NCI-H187 treated with DMSO at 0.1 percent for 48 hours (cell line): Measurements from ENCODE around the gene ARID3A.

Source experiments
- DNase-seq: peaks from one replicate; lab custom pipeline; 2025; lab: John Stamatoyannopoulos, UW

ARID3A gene

DNA sequence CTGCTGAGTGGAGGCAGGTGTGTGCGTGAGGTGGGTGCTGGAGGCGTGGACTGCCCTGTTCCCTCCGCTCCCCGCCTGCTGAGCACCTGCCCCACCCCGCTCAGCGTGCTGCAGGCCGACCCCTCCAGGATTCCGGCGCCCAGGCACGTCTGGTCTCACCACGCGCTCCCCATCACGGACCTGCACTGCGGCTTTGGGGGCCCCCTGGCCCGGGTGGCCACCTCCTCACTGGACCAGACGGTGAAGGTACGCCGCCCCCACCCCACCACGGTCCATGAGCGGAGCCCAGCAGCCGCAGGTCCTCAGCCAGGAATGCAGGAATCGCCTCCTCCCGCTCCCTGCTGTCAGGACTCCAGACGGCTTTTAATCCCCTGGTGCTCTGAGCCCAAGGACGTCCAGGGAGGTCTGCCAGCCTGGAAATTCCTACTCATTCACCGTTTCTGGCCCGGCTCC lies 64.3 kb downstream of the ARID3A start:
- no peak for DNase-seq

DNA sequence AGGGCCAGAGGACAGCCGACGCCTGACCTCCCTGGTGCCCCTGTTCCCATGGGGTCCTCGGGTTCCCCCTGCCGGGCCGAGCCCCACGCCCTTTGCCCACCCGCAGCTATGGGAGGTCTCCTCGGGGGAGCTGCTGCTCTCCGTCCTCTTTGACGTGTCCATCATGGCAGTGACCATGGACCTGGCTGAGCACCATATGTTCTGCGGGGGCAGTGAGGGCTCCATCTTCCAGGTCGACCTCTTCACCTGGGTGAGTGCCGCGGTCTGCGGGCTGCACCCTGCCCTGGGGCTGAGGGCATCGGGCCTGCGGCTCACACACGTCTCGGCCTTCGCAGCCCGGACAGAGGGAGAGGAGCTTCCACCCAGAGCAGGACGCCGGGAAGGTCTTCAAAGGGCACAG lies 64.9 kb downstream of the ARID3A start:
- no peak for DNase-seq

DNA sequence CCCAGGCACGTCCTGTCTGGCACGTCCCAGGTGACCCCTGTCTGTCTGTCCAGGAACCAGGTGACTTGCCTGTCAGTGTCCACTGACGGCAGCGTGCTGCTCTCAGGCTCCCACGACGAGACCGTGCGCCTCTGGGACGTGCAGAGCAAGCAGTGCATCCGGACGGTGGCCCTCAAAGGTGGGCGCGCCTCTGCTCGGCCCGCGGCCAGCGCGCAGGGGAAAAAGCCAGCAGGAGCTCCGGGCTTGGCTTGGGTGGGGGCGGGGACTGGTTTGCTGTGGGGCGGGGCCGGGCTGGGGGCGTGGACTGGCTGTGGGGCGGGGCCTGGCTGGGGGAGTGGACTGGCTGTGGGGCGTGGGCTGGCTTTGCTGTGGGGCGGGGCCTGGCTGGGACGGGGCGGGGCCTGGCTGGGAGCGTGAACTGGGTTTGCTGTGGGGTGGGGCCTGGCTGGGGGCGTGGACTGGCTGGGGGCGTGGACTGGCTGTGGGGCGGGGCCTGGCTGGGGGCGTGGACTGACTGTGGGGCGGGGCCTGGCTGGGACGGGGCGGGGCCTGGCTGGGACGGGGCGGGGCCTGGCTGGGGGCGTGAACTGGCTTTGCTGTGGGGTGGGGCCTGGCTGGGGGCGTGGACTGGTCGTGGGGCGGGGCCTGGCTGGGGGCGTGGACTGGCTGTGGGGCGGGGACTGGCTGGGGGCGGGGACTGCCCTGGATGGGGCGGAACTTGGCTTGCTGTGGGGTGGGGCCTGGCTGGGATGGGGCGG lies 65.5 kb downstream of the ARID3A start:
- DNase-seq = no peak

DNA sequence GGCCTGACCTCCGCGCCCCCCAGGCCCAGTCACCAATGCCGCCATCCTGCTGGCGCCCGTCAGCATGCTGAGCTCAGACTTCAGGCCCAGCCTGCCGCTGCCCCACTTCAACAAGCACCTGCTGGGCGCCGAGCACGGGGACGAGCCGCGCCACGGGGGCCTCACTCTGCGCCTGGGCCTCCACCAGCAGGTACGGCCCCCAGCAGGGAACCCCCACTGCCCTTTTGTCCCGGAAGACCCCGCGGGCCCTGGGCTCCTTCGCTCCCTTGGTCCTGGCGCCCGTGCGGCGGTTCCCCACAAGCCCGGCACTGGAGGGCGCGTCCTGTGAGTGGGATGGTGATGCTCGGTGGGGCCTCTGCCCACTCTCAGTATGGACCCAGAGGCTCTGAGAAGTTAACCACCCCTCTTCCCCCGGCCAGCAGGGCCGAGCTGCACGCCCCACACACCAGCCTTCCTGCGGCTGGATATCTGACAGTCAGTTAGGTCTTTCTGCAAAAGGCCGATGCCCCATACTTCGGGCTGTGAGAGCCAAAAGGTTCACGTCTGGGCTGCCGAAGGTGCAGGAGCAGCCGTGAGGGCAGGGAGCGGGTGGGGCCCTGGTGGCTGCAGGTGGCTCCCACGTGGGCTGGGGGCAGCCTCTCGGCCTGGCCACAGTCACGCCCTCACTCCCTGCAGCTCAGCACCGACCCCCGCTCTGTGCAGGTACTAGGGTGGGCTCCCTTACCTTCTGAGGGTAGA lies 66.3 kb downstream of the ARID3A start:
- DNase-seq = no peak

DNA sequence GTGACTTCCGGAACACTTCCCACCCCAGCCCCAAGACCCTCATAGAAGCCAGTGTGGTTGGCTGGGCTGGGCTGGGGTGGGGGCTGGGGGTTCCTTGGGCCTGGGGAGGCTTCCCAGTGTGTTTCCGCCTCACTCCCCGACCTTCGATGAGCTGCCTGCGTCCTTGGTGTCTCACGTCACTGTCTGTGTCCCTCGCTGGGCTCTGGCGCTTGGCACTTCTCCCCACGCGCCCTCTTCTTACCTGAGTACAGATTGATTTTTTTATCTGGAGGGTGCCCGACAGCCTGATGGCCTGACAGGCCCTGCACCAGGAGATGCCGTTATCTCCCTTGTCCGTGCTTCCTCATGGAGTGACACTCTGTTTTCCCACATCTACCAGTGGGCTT lies 66.8 kb downstream of the ARID3A start:
- DNase-seq = no peak

DNA sequence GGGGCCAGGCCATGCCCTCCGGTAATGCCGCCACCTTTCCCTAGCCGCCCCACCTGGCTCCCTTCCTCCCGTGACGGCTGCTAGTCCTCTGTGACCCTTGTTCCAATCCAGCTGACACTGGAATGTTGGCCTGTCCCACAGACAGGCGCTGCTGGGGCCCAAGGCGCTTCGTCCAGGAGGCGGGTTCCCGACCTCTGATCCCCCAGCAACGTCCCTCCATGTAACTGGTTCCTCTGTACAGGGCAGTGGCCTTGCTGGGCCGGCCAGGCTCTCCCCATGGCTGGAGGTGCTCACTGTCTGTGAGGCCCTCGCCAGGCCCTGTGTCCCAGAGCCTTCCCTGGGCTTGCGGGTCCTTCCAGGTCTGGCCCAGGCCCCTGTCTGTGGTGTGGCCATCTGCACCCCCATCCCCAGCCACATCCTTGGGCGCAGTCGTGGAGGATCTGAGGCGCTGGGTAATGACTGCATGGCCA lies 67.6 kb downstream of the ARID3A start:
- no peak for DNase-seq

DNA sequence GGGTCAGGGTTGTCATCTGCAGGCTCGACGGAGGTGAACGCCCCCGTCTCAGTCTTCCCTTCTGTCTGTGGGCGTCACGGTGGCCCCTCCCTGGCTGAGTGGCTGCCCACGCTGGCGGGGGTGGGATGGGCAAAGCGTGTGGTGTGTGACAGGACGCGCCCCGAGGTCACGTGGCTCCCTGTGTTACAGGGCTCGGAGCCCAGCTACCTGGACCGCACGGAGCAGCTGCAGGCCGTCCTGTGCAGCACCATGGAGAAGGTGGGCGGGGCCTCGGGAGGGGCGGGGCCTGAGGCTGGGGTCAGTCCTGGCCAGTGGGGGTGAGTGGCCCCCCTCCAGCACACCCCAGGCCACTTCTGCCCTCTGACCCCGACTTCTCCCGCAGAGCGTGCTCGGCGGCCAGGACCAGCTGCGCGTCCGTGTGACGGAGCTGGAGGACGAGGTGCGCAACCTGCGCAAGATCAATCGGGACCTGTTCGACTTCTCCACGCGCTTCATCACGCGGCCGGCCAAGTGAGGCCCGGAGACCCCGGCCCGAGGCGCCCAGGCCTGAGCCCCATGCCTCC lies 68.1 kb downstream of the ARID3A start:
- DNase-seq = no peak

DNA sequence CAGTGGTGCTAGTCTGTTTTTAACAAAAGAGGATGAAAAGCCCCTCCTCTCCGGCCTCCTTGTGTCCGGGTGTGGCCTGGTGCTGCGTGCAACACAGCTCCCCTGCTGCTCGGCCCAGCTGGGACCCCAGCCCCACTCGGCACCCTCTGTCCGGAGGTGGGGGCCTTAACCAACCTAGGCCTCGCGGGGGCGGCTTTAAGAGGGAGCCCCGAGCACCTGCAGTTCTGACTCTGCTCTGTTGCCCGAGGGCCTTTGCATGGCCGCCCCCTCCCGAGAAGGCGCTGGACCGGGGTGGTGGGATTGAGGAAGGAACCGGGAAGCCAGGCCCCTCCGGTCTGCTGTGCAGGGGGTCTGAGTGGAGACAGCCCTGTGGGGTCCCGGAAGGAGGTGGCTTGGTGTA lies 68.7 kb downstream of the ARID3A start:
- no peak for DNase-seq

DNA sequence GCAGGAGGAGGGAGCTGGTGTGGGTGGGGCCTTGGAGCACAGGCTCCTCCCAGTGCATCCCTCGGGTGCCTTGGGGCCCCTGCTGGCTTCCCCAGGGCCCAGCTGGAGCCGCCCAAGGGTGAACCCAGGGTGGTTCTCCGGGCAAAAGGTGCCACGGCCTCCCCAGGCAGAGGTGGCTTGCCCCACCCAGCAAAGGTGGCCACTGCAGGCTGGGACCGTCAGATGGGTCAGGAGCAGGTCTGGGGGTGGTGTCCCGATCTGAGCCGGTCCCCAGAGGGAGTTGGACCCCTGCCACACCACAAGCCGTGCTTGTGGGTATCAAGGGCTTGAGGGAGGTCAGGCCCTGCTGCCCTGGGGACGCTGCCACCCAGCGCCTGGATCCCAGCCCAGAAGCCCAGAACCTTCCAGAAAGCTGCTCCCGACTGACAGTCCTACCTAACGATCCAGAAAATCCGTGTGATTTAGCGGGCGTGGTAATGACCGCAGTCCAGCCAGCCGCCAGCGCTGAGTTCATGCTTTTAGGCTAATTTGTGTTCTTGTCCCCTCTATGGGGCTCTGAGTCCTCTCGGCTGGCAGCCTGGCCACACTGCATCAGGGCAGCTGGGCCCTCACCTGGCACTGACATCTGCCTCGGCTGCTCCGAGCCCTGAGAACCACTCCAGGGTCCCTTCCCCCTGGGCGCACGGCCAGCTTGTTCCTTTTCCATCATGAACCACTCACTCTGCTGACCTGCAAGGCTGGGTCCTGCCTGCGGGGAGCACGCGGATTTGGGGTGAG lies 69.4 kb downstream of the ARID3A start:
- no peak for DNase-seq

DNA sequence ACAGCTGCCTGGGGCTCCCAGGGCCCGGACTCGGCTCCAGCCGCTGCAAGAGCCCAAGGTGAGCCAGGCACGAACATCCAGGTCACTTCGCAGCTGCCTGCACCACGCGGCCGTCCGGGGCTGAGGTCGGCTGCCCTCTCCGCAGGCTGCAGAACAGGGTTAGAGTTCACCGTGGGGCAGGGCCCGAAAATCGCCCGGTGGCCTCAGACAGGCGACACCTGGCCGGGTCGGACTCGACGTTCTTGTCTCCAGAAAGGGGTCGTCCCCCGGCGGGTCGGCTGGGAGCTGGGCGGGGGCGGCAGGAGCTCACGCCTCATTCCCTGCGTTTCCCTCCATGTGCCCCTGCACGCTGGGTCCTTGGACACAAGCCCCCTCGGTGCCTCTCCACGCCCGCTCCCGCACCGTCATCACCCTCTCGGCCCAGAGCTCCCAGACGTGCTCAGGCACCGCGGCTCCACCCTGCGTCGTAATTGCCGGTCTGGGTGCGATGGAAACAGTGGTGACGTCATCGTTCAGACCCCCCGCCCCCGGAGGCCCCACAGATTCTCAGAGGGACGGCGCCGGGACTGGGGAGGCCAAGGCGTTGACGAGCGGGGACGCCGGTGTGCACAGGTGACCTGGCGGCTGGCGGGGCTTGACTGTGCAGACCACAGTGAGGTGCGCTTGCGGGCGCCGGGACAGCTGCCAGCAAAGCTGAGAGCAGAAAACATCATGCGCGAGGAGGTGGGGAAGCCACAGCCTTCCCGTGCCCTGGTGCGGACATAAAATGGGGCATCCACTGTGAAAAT lies 70.4 kb downstream of the ARID3A start:
- DNase-seq = no peak

DNA sequence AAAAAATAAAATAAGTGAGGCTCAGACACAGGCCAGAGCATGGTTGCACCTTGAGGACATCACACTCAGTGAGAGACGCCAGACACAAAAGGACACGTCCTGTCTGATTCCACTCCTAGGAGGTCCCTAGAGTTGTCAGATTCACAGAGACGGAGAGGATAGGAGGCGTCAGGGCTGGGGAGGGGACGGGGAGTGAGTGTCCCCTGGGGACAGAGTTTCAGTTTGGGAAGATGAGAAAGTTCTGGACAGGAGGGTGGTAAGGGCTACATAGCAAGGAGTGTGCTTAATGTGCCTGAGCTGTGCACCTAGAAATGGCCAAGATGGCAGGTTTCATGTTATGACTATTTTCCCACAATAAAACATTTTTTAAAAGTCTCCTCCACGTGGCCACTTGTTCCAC lies 72.2 kb downstream of the ARID3A start:
- no peak for DNase-seq

DNA sequence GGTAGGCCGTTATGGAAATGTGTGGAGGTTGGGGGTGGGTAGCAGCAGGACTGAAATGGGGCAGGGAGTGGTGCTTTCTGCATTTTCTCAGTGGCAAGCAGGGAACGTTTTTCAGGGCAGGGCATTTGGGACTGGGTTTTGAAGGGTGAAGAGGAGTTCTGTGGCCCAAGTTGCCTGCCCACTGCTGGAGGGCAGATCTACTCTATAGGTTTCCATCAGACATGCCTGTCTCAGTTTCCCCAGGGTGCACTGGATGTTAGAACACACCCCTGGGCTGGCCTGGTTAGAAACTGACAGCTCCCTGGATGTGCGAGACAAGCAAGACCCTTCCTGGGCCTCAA lies 73.5 kb downstream of the ARID3A start:
- DNase-seq = no peak

DNA sequence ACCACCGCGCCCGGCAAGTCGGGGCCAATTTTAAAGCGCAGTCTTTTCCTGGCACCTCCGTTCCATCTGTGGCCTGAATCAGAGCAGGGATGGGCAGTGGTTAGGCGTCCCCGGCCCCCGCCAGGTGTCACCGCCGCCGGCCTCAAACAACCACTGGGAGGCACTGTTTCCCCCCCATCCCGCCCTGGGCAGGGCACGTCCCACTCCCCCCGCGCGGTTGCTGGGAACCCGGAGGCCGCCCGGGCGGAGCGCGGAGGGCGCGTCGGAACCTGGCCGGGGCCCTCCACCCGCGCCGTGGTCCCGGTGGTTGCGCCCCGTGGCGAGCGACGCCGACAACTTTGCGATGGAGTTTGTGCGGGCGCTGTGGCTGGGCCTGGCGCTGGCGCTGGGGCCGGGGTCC lies 74.3 kb downstream of the ARID3A start, which contains the start of gene GRIN3B:
TSS of gene GRIN3B (plus strand) at position 325 of the 400 bp plus-strand sequence. CDS start at position 344, 19 bp downstream.
- DNase-seq = no peak

DNA sequence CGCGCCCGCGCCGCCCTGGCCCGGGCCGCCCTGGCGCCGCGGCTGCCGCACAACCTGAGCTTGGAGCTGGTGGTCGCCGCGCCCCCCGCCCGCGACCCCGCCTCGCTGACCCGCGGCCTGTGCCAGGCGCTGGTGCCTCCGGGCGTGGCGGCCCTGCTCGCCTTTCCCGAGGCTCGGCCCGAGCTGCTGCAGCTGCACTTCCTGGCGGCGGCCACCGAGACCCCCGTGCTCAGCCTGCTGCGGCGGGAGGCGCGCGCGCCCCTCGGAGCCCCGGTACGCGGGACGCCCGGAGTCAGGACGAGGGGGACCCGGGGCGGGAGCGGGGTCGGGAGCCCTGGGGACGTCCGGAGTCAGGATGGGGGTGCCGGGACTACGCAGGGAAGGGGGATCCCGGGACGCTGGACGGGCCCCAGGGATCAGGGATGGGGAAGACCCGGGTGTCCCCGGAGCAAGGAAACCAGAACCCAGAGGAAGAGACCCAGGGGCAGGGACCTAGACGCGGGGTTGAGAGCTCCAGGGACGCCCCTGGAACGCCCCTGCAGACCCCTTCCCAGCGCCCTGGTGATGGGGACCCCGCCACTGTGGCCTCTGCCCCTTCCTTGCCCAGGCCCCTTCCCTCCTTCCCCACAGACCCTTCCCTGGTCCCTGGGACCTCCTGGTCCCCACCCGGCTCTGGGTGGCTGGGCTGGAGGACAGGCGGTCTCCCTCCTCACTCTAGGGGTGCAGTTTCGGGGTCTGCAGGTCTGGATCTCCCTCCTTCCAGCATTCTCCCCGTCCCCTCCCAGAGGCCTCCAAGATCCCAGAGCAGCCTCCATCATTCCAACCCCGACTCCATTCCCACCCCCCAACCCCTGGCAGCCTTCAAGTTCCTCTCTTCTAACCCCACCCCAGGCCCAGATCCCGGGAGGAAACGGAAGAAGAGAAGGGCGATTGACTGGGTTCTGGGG lies 75.0 kb downstream of the ARID3A start:
- DNase-seq = no peak

DNA sequence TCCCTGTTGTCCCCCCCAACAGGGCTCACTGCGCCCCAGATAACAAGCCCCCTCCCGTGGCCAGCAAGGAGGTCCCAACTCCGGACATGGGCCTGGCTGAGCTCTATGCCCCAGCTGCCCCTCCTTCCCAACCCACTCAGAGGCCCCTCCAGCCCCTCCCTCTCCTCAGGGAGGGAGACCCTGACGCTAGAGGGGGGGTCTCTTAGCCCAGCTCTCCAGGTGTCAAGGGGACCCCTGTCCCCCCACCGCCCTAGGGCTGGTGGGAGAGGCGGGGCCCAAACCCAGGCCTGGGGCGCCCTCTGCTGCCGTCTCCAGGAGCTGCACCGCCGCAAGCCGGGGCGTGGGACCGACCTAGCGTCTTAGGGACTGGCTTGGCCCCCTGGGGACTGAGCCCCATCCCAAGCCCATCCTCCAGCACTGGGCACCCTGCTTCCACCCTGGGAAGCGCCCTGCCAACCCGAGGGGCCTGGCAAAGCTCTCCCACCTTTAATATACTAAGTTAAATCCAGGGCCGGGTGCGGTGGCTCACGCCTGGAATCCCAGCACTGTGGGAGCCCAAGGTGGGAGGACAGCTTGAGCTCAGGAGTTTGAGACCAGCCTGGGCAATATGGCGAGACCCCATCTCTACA lies 75.8 kb downstream of the ARID3A start:
- DNase-seq = no peak

DNA sequence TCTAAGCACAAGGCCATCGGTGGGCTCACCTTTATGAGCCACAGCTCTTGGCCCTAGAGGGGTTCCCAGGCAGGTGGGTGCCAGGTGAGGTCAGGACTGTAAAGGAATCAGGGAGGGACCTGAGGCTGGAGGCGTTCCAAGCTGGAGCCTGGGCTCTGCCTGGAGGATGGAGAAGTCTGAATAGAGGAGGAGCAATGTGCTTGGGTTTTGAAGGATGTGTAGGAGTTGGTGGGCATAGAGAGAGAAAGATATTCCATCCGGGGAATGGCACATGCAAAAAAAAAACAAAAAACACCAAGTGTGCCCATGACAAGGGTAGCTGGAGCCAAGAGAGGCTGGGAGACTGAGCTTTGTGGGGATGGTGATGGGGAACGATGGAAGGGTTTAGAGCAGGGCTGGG lies 76.8 kb downstream of the ARID3A start:
- DNase-seq = no peak

DNA sequence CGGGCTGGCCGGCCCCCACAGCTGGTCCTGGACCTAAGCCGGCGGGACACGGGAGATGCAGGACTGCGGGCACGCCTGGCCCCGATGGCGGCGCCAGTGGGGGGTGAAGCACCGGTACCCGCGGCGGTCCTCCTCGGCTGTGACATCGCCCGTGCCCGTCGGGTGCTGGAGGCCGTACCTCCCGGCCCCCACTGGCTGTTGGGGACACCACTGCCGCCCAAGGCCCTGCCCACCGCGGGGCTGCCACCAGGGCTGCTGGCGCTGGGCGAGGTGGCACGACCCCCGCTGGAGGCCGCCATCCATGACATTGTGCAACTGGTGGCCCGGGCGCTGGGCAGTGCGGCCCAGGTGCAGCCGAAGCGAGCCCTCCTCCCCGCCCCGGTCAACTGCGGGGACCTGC lies 77.4 kb downstream of the ARID3A start:
- DNase-seq = no peak

DNA sequence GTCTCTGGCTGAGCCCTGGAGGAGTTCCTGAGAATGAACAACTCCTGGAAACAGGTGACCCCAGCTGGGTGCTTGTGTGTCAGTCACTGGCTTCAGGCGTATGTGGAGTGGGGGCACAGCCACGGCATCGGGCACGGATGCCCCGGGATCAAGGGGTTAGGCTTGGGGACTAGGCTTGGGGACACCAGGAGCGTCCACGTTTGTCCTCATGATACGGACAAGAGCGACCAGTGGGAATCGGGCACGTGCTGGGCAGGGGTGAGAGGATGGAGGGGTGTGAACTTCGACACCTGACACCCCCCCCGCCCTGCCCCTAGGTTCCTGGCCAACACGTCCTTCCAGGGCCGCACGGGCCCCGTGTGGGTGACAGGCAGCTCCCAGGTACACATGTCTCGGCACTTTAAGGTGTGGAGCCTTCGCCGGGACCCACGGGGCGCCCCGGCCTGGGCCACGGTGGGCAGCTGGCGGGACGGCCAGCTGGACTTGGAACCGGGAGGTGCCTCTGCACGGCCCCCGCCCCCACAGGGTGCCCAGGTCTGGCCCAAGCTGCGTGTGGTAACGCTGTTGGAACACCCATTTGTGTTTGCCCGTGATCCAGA lies 78.5 kb downstream of the ARID3A start:
- DNase-seq = no peak
